SK-N-SH (cell line): Measurements from ENCODE around the gene KIAA2012. TPM values are rescaled to one million over a fixed set of nuclear protein-coding genes. Genes with fewer than 3 reads are reported as not detected.

Experiments used
- CTCF ChIA-PET: fragments of 300-600, 350-600 bp; formaldehyde crosslinking; extraction: SDS; loops from one replicate; lab custom pipeline; 2021; lab: Yijun Ruan, JAX
- POLR2A ChIA-PET: fragments of 350-600 bp; sonication (Branson Sonifier 250); formaldehyde crosslinking; extraction: SDS; loops from one replicate; lab custom pipeline; 2020; ENCODE audit warnings: antibody characterized with exemption, inconsistent platforms; lab: Yijun Ruan, JAX
- DNase-seq: peaks from one replicate; pipeline ENCODE4 v3.0.0; 2012
- H2AFZ ChIP-seq: fragments of 200-600 bp; sonication (generic); 2 replicates; pipeline ENCODE4 v1.8.1; 2016; ENCODE audit warnings: antibody characterized with exemption, mild to moderate bottlenecking, low read depth
- H3F3A ChIP-seq: fragments of 200-600 bp; sonication (generic); replicated peaks from 2 replicates; pipeline ENCODE3; 2016; ENCODE audit warnings: antibody characterized with exemption, mild to moderate bottlenecking; ENCODE audit not compliant: insufficient read depth
- H3K27ac ChIP-seq, 2 experiments: fragments of 200-500 bp in 1 of 2; fragments of 200-600 bp in 1 of 2; sonication (Bioruptor generic) in 1 of 2; sonication (generic), shearing (Covaris generic) in 1 of 2; 2 replicates each; pipeline versions ENCODE4 v1.5.1 to v1.6.1; 2014 to 2016; ENCODE audit warnings: low read depth in 2 of 2, inconsistent platforms in 1 of 2, low read length in 1 of 2, mild to moderate bottlenecking in 1 of 2, mixed read lengths in 1 of 2
- H3K27me3 ChIP-seq: fragments of 200-600 bp; sonication (generic), shearing (Covaris generic); 2 replicates; pipeline ENCODE4 v1.6.1; 2016; ENCODE audit warnings: mixed run types; ENCODE audit not compliant: insufficient read depth
- H3K36me3 ChIP-seq, 2 experiments: fragments of 200-500 bp in 1 of 2; fragments of 200-600 bp in 1 of 2; sonication (Bioruptor generic) in 1 of 2; sonication (generic) in 1 of 2; replicated peaks in 1 of 2; 2 replicates each; pipeline versions ENCODE3 to v1.5.1; 2014 to 2016; ENCODE audit warnings: low read length in 1 of 2, mild to moderate bottlenecking in 1 of 2; ENCODE audit not compliant: insufficient read depth in 2 of 2, control insufficient read depth in 1 of 2
- H3K4me1 ChIP-seq, 2 experiments: fragments of 200-500 bp in 1 of 2; fragments of 200-600 bp in 1 of 2; sonication (Bioruptor generic) in 1 of 2; sonication (generic), shearing (Covaris generic) in 1 of 2; 2 replicates each; pipeline versions ENCODE4 v1.5.1 to v1.6.1; 2014 to 2016; ENCODE audit warnings: low read depth in 1 of 2, low read length in 1 of 2, mixed run types in 1 of 2; ENCODE audit not compliant: insufficient read depth in 2 of 2, control insufficient read depth in 1 of 2
- H3K4me2 ChIP-seq: fragments of 200-600 bp; sonication (generic), shearing (Covaris generic); 2 replicates; pipeline ENCODE4 v1.6.1; 2017; ENCODE audit warnings: mixed run types
- H3K4me3 ChIP-seq, 2 experiments: fragments of 200-500 bp in 1 of 2; fragments of 200-600 bp in 1 of 2; sonication (Bioruptor generic) in 1 of 2; sonication (generic), shearing (Covaris generic) in 1 of 2; 2 replicates each; pipeline versions ENCODE4 v1.5.1 to v1.8.1; 2014 to 2016; ENCODE audit warnings: low read depth in 2 of 2, inconsistent platforms in 1 of 2, low read length in 1 of 2, mild to moderate bottlenecking in 1 of 2, mixed read lengths in 1 of 2, moderate library complexity in 1 of 2
- H3K79me2 ChIP-seq: fragments of 200-600 bp; sonication (generic); 2 replicates; pipeline ENCODE4 v1.8.1; 2017; ENCODE audit warnings: mild to moderate bottlenecking; ENCODE audit not compliant: insufficient read depth
- H3K9ac ChIP-seq: fragments of 200-600 bp; sonication (generic); 2 replicates; pipeline ENCODE4 v1.6.1; 2017; ENCODE audit warnings: mixed run types
- H3K9me2 ChIP-seq: fragments of 200-600 bp; sonication (generic); 2 replicates; pipeline ENCODE4 v1.6.1; 2017; ENCODE audit warnings: mixed run types
- H3K9me3 ChIP-seq: fragments of 200-600 bp; sonication (generic); 2 replicates; pipeline ENCODE4 v1.6.1; 2017; ENCODE audit warnings: mixed run types, mild to moderate bottlenecking, moderate library complexity
- H4K20me1 ChIP-seq: fragments of 200-600 bp; sonication (generic); 2 replicates; pipeline ENCODE4 v1.6.1; 2017; ENCODE audit warnings: mild to moderate bottlenecking, mixed run types; ENCODE audit not compliant: insufficient read depth
- EP300 ChIP-seq, 2 experiments: IDR thresholded peaks; 2 replicates each; pipeline versions ENCODE4 v1.4.0 to v1.6.1; 2012; ENCODE audit warnings: borderline replicate concordance in 1 of 2, low read depth in 1 of 2, low read length in 1 of 2
- NFIC ChIP-seq: IDR thresholded peaks from 2 replicates; pipeline ENCODE4 v1.4.0; 2012; ENCODE audit warnings: borderline replicate concordance
- POLR2AphosphoS5 ChIP-seq: IDR thresholded peaks from 2 replicates; pipeline ENCODE4 v1.6.1; 2012; ENCODE audit warnings: low read depth, low read length
- RAD21 ChIP-seq: IDR thresholded peaks from 2 replicates; pipeline ENCODE4 v1.6.1; 2012; ENCODE audit warnings: mild to moderate bottlenecking, low read length
- RFX5 ChIP-seq: IDR thresholded peaks from 2 replicates; pipeline ENCODE4 v1.6.1; 2012; ENCODE audit warnings: mild to moderate bottlenecking, improper control_type of control experiment, low read length
- SIN3A ChIP-seq: IDR thresholded peaks from 2 replicates; pipeline ENCODE4 v1.6.1; 2012; ENCODE audit warnings: low read depth, mild to moderate bottlenecking, low read length, moderate library complexity, borderline replicate concordance
- TAF1 ChIP-seq: IDR thresholded peaks from 2 replicates; pipeline ENCODE4 v1.6.1; 2012; ENCODE audit warnings: low read depth, mild to moderate bottlenecking, low read length, moderate library complexity, borderline replicate concordance
- TCF12 ChIP-seq: IDR thresholded peaks from 2 replicates; pipeline ENCODE4 v1.4.0; 2012
- WGBS: methylation state at CpG from one replicate; pipeline ENCODE4 v1.1.6; 2017; ENCODE audit warnings: low lambda C conversion rate; 5-methylcytosine and 5-hydroxymethylcytosine counted together
- polyA plus RNA-seq, 3 experiments: library from polyadenylated mRNA; depleted of rRNA; stranded (reverse); fragments of >200 nt; gene quantifications; 2 replicates each; pipeline ENCODE4 v1.2.3, GENCODE V29; 2012
- TF ChIP-seq, protein P1 (sequence below): IDR thresholded peaks from 2 replicates; pipeline ENCODE4 v1.4.0; 2012; ENCODE audit warnings: low read depth
- TF ChIP-seq, protein P2 (sequence below): fragments of 200-600 bp; sonication (generic); IDR thresholded peaks from 2 replicates; pipeline ENCODE4 v1.6.1; 2017; ENCODE audit warnings: antibody characterized with exemption, mild to moderate bottlenecking, moderate library complexity

The KIAA2012 gene
- polyA plus RNA-seq, 1 of the 3 experiments (the other 2 are of a cell fraction) = 0.07 TPM

DNA sequence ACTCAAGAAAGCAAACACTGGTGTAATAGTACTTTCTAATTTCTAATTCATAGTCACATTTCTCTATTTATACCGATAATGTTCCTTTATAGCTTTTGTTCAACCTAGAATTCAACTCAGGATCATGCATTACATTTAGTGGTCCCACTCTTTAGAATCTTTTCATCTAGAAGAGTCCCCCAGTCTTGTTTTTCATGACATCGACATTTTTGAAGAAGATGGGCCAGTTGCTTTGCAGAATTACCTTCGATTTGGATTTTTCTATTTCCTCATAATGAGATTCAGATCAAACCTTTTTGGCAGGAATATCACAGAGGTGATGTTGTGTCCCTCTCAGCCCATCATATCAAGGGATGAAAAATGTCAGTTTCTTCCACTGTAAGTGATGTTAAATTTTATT lies 35.3 kb downstream of the KIAA2012 start (continued):
- no peak for TF ChIP-seq TAF1

DNA sequence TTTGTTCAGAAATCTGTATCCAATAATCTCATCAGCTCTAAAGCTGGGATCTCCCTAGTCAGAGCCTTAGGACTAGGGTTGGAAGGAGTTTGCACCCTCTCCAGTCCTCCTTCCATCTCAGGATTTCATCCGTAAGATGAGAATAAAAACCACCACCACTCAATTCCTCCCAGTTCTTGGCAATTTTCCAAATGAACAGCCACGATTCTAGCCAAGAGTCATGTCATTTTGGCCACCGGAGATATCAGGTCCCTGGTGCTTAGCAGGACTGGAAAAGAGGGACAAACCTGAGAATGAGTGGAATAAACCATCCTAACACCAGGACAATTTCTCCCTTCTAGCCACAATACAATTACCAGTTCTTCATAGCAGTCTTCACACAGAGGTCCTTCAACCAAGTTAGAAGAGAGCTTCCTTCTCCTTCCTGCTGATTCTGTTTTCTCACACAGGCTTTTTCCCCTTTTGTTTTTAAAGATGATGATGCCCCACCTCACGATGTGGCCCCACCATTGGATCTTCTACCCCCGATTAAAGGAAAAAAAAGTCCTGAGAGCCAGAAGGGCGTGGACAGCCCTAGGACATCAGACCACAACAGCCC lies 36.2 kb downstream of the KIAA2012 start:
- Histone ChIP-seq H2AFZ (no peak overlapping the region), H3K27me3 (no peaks in the 10 kb centered on the region), H3K36me3 (no peaks in the 10 kb centered on the region), H3F3A (no peaks in the 10 kb centered on the region), H3K4me2 (no peak overlapping the region), H4K20me1 (no peaks in the 10 kb centered on the region), H3K4me1 (peaks cover 0 to 29% of the 10 kb centered on the region in 2 experiments; a peak in 3 of 4 replicates), H3K79me2 (no peaks in the 10 kb centered on the region), H3K4me3 (no peak overlapping the region), H3K9me2 (no peaks in the 10 kb centered on the region), H3K27ac (no peak overlapping the region; a peak in 1 of 4 replicates), H3K9ac (no peak overlapping the region), H3K9me3 (no peaks in the 10 kb centered on the region)
- ChIA-PET POLR2A (no interaction called here), CTCF (interaction anchor here (1.0 to 1.7 kb wide), 3 partner anchors 10 to 249 kb away, joined by 3 to 5 read pairs (median 5); no protein-coding TSS in a partner anchor)
- TF ChIP-seq NFIC = peak; percentile 78
- TF ChIP-seq POLR2AphosphoS5 = no peak
- 67% methylated on average over 6 of the region's 6 CpGs for WGBS
- DNase-seq = no peak

DNA sequence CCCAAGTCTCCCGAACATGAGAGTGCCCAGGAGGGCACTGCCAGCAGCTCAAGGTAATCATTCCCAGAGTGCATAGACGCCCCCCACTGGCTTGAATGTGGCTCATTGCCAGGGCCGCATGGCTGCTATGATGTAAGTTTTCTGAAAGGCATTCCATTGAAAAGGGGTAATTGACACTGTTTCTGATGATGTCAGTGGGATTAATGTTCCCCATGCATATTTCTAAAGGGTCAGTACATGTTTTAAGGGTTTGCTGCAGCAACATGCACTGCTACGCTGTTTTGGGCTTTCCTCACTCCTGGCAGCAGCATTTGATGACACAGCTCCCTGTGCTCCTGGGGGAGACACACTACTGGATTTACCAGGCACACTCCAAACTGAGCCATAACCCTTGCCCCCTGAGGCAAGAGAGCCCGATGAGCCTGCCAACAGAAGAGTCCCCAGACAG lies 36.7 kb downstream of the KIAA2012 start:
- WGBS = 47% methylated on average over 5 of the region's 5 CpGs
- no peaks in the 10 kb centered on the region for H3K36me3 ChIP-seq
- H3K4me3 ChIP-seq = no peak overlapping the region
- no peaks in the 10 kb centered on the region for H3K9me2 ChIP-seq
- H3K27ac ChIP-seq = no peak overlapping the region; a peak in 1 of 4 replicates
- ChIA-PET CTCF (interaction anchor here (1.0 to 1.7 kb wide), 4 partner anchors 9 to 249 kb away, joined by 3 to 5 read pairs (median 4); no protein-coding TSS in a partner anchor), POLR2A (no interaction called here)
- H3K9me3 ChIP-seq = no peaks in the 10 kb centered on the region
- no peak for DNase-seq
- TF ChIP-seq TCF12 (0 out of 2 replicates have a peak, but pooled peaks have one; percentile 12), NFIC (peak; percentile 36; the same call in 1 of the 2 replicates), SIN3A (no peak)
- H4K20me1 ChIP-seq = no peaks in the 10 kb centered on the region
- no peaks in the 10 kb centered on the region for H3K79me2 ChIP-seq
- H3K9ac ChIP-seq = no peak overlapping the region
- peaks cover 0 to 29% of the 10 kb centered on the region in 2 experiments; a peak in 3 of 4 replicates for H3K4me1 ChIP-seq
- no peak overlapping the region for H3K4me2 ChIP-seq
- no peaks in the 10 kb centered on the region for H3K27me3 ChIP-seq
- no peaks in the 10 kb centered on the region for H3F3A ChIP-seq
- no peak overlapping the region for H2AFZ ChIP-seq

DNA sequence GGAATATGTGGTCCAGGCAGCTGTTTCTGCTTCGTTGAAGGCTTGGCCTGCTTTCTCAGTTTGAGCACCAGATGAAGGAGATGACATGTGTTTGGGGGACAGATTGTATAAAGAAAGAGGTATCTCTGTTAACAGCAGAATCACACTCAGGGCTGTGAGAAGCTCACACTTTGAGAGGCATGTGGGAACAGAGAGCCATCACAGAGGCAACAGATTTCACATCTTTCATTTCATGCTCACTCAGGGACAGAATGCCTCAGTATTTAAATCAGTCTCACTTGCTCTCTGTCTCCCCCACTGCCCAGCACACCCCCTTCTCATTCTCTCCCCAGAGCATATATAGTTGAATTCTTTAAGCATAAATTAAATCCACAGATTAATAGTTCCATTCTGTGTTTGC lies 37.4 kb downstream of the KIAA2012 start:
- TF ChIP-seq, protein P1, sequence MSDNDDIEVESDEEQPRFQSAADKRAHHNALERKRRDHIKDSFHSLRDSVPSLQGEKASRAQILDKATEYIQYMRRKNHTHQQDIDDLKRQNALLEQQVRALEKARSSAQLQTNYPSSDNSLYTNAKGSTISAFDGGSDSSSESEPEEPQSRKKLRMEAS = no peak
- no peak for TF ChIP-seq SIN3A
- no peak for TF ChIP-seq RAD21
- TF ChIP-seq EP300 (IDR thresholded peaks at IDR 0.05; ENCODE audit: borderline replicate concordance in 1 of 2, low read depth in 1 of 2, low read length in 1 of 2) = no peak
- TF ChIP-seq, protein P2, sequence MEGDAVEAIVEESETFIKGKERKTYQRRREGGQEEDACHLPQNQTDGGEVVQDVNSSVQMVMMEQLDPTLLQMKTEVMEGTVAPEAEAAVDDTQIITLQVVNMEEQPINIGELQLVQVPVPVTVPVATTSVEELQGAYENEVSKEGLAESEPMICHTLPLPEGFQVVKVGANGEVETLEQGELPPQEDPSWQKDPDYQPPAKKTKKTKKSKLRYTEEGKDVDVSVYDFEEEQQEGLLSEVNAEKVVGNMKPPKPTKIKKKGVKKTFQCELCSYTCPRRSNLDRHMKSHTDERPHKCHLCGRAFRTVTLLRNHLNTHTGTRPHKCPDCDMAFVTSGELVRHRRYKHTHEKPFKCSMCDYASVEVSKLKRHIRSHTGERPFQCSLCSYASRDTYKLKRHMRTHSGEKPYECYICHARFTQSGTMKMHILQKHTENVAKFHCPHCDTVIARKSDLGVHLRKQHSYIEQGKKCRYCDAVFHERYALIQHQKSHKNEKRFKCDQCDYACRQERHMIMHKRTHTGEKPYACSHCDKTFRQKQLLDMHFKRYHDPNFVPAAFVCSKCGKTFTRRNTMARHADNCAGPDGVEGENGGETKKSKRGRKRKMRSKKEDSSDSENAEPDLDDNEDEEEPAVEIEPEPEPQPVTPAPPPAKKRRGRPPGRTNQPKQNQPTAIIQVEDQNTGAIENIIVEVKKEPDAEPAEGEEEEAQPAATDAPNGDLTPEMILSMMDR = no peak
- TF ChIP-seq RFX5 = no peak
- Histone ChIP-seq H3K4me1 (peaks cover 4 to 29% of the 10 kb centered on the region in 2 experiments; a peak in 3 of 4 replicates), H3K9me2 (no peaks in the 10 kb centered on the region), H3K4me3 (no peak overlapping the region), H3K4me2 (no peak overlapping the region), H2AFZ (no peak overlapping the region), H4K20me1 (no peaks in the 10 kb centered on the region), H3K27ac (no peak overlapping the region), H3K27me3 (no peaks in the 10 kb centered on the region), H3K9me3 (no peaks in the 10 kb centered on the region), H3F3A (peaks cover 3% of the 10 kb centered on the region), H3K9ac (no peak overlapping the region), H3K79me2 (no peaks in the 10 kb centered on the region), H3K36me3 (no peaks in the 10 kb centered on the region)
- ChIA-PET CTCF (interaction anchor here (1.1 to 1.7 kb wide), 3 partner anchors 8 to 250 kb away, joined by 3 to 5 read pairs (median 5); no protein-coding TSS in a partner anchor), POLR2A (no interaction called here)
- WGBS = 42% methylated on average over 1 of the region's 1 CpG
- DNase-seq = no peak
